Measurements from ENCODE around the gene ISM1.
"Not testable (repeated sequence)": the region's sequence is repeated elsewhere in the genome, so short reads cannot be mapped to it uniquely, and the experiment has no call there.

ISM1 gene

GRCh38 chr20:13221673-13222318, 722 bp downstream of the ISM1 start:
- DNase-seq (ENCODE audit: low read depth, low spot score), result peak; percentile 32

GRCh38 chr20:13222319-13222716, 1.2 kb downstream of the ISM1 start:
- DNase-seq (ENCODE audit: low read depth, low spot score), result no peak

GRCh38 chr20:13223736-13224520, 2.9 kb downstream of the ISM1 start:
- no peak for DNase-seq (ENCODE audit: low read depth, low spot score)

GRCh38 chr20:13226367-13226766, 5.3 kb downstream of the ISM1 start:
- no peak for DNase-seq (ENCODE audit: low read depth, low spot score)

GRCh38 chr20:13228771-13229170, 7.7 kb downstream of the ISM1 start:
- no peak for DNase-seq (ENCODE audit: low read depth, low spot score)

GRCh38 chr20:13229538-13229937, 8.5 kb downstream of the ISM1 start:
- DNase-seq (ENCODE audit: low read depth, low spot score), result no peak

- no peak for DNase-seq (ENCODE audit: low read depth, low spot score)
Measured at GRCh38 chr20:13231031-13231752, 10.1 kb downstream of the ISM1 start.

- DNase-seq (ENCODE audit: low read depth, low spot score), result no peak
Measured at GRCh38 chr20:13232999-13233398, 11.9 kb downstream of the ISM1 start.

- no peak for DNase-seq (ENCODE audit: low read depth, low spot score)
Measured at GRCh38 chr20:13234961-13235360, 13.9 kb downstream of the ISM1 start.

- not testable (repeated sequence) for DNase-seq (ENCODE audit: low read depth, low spot score)
Measured at GRCh38 chr20:13236360-13236759, 15.3 kb downstream of the ISM1 start.

- no peak for DNase-seq (ENCODE audit: low read depth, low spot score)
Measured at GRCh38 chr20:13236990-13237720, 16.1 kb downstream of the ISM1 start.

- no peak for DNase-seq (ENCODE audit: low read depth, low spot score)
Measured at GRCh38 chr20:13238001-13238653, 17.1 kb downstream of the ISM1 start.

- no peak for DNase-seq (ENCODE audit: low read depth, low spot score)
Measured at GRCh38 chr20:13243826-13244376, 22.8 kb downstream of the ISM1 start.

- no peak for DNase-seq (ENCODE audit: low read depth, low spot score)
Measured at GRCh38 chr20:13245250-13245723, 24.2 kb downstream of the ISM1 start.

GRCh38 chr20:13249118-13249797, 28.2 kb downstream of the ISM1 start:
- no peak for DNase-seq (ENCODE audit: low read depth, low spot score)

GRCh38 chr20:13249798-13250170, 28.7 kb downstream of the ISM1 start:
- no peak for DNase-seq (ENCODE audit: low read depth, low spot score)

GRCh38 chr20:13250251-13250650, 29.2 kb downstream of the ISM1 start:
- no peak for DNase-seq (ENCODE audit: low read depth, low spot score)

- no peak for DNase-seq (ENCODE audit: low read depth, low spot score)
Measured at GRCh38 chr20:13251106-13251903, 30.2 kb downstream of the ISM1 start.

GRCh38 chr20:13251904-13252297, 30.8 kb downstream of the ISM1 start:
- no peak for DNase-seq (ENCODE audit: low read depth, low spot score)

GRCh38 chr20:13255356-13255755, 34.3 kb downstream of the ISM1 start:
- no peak for DNase-seq (ENCODE audit: low read depth, low spot score)
